ENCODE data around the gene IKBKG.
"Not testable (repeated sequence)": the region's sequence is repeated elsewhere in the genome, so short reads cannot be mapped to it uniquely, and the experiment has no call there.

IKBKG gene

GRCh38 chrX:154570361-154570760, 22.9 kb downstream of the IKBKG start:
- not testable (repeated sequence) for H3K27ac ChIP-seq

- not testable (repeated sequence) for H3K27ac ChIP-seq
Measured at GRCh38 chrX:154573061-154573460, 25.6 kb downstream of the IKBKG start.

- not testable (repeated sequence) for H3K27ac ChIP-seq
Measured at GRCh38 chrX:154575076-154575475, 27.7 kb downstream of the IKBKG start.

- not testable (repeated sequence) for H3K27ac ChIP-seq
Measured at GRCh38 chrX:154582994-154583393, 35.6 kb downstream of the IKBKG start.

- H3K27ac ChIP-seq: not testable (repeated sequence)
Measured at GRCh38 chrX:154584585-154585183, 37.3 kb downstream of the IKBKG start, which contains the start of gene CTAG1A. TSS of gene CTAG1A (plus strand) at chrX:154585133. CDS start at chrX:154585207, 74 bp downstream.

- not testable (repeated sequence) for H3K27ac ChIP-seq
Measured at GRCh38 chrX:154590415-154590814, 43.0 kb downstream of the IKBKG start.

DNA sequence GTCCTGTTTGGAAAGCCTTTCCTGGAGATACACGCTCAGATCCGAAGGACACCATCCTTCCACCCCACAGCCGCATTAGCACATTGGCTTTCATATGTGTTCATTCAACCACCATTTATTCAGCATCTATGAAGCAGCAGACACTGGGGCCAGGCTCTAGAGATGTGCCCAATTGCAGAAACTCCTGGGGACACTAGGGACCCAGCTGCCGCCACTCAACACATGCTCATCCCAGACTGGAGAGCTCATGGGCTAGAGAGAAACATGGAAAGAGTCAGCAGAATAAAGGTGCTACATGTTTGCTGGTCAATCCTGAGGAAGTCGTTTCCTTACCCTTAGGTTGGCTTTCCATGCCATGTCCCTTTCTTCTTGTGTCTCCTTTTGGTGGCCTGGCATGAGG, 45.1 kb downstream of the IKBKG start:
- H3K27ac ChIP-seq: no peak overlapping the region
- TF ChIP-seq, protein P1, sequence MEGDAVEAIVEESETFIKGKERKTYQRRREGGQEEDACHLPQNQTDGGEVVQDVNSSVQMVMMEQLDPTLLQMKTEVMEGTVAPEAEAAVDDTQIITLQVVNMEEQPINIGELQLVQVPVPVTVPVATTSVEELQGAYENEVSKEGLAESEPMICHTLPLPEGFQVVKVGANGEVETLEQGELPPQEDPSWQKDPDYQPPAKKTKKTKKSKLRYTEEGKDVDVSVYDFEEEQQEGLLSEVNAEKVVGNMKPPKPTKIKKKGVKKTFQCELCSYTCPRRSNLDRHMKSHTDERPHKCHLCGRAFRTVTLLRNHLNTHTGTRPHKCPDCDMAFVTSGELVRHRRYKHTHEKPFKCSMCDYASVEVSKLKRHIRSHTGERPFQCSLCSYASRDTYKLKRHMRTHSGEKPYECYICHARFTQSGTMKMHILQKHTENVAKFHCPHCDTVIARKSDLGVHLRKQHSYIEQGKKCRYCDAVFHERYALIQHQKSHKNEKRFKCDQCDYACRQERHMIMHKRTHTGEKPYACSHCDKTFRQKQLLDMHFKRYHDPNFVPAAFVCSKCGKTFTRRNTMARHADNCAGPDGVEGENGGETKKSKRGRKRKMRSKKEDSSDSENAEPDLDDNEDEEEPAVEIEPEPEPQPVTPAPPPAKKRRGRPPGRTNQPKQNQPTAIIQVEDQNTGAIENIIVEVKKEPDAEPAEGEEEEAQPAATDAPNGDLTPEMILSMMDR (conservative IDR thresholded peaks at IDR 0.05): no peak

DNA sequence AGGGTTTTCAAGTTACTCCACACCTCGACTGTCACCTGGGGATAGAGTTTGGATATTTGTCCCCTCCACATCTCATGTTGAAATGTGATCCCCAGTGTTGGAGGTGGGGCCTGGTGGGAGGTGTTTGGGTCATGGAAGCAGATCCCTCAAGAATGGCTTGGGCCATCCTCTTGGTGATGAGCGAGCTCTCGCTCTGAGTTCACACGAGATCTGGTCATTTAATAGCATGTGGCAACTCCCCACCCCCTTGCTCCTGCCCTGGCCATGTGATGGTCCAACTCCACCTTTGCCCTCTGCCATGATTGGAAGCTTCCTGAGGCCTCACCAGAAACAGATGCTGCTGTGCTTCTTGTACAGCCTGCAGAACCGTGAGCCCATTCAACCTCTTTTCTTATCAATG, 45.8 kb downstream of the IKBKG start:
- TF ChIP-seq, protein P1 (conservative IDR thresholded peaks at IDR 0.05): no peak
- no peak overlapping the region for H3K27ac ChIP-seq

- TF ChIP-seq, protein P1 (conservative IDR thresholded peaks at IDR 0.05): no peak
- no peak overlapping the region for H3K27ac ChIP-seq
Measured at GRCh38 chrX:154594491-154594890, 47.1 kb downstream of the IKBKG start.

GRCh38 chrX:154595559-154596249, 48.3 kb downstream of the IKBKG start:
- TF ChIP-seq, protein P1 (conservative IDR thresholded peaks at IDR 0.05): no peak
- peak overlapping the region; percentile 26; the same call in 1 of the 2 replicates for H3K27ac ChIP-seq

DNA sequence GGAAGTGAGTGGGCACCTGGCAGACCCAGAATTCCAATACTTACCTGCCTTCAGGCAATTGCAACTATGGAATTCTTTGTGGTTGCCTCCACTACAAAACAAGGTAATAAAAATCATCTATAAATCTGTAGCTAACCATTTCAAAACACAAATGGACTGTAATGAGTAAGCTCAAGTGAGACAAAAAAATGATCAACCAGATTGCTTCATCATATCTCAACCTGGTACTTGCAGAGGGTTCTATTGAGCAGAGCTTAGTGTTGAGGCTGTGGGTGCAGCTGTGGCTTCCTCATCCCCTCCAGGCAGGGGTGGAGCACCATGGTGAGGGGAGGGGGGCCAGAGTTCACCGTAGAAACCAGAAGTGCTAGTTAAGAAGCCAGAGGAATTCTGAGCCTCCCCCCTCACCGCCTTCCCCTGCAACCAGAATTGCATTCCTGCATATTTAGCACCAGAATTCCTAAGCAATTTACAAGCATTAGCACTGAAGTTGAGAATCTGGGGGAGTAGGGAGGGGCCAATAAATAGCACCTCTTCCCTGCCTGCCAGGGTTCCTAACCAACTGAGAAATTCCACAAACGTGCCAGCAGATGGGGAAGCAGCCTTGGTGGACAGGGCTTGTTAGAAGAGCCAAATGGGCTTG, 49.0 kb downstream of the IKBKG start:
- H3K27ac ChIP-seq: peak overlapping the region; percentile 26; the same call in 1 of the 2 replicates

More for the DNA sequence above, 49.0 kb downstream of the IKBKG start:
- TF ChIP-seq, protein P1 (conservative IDR thresholded peaks at IDR 0.05): 0 out of 2 replicates have a peak, but pooled peaks have one; percentile 5
